K562 treated with DMSO at 1 percent for 12 hours (cell line): ENCODE results near the gene GAS5. TPM values are rescaled to one million over a fixed set of nuclear protein-coding genes. Genes with fewer than 3 reads are reported as not detected.

Experiments
- total RNA-seq: library from RNA; unstranded; fragments of 300-600 nt; gene quantifications from 2 replicates; pipeline ENCODE4 v1.2.3, GENCODE V29; 2022; ENCODE audit not compliant: insufficient read depth

Gene GAS5
- total RNA-seq: 2,253 and 2,734 TPM in 2 replicates

DNA sequence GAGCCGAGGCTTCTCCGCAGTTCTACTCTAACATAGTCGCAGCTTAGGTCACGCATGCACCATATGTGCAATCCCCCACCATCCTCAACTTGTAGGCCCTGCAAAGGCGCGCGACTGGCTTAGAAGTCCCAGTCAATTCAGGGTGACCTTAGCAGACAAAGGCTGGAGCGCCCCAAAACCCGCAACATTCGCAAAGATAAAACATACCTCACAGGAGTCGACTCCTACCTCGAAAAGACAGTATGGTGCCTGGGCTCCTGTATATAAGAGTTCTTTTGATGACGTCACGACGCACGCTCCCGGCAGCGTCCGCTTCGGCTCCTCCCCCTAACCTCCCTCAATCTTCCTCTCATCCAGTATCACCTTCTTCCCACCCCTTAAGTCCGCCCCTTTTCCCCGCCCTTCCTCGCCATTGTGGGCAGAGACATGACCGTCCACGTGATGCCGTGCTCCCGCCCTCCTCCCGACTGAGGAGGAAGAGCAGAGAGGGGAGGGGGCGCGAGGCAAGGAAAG, at the start of gene GAS5:
Gene GAS5, minus strand, starts transcription at position 237 of the 513 bp plus-strand sequence.

DNA sequence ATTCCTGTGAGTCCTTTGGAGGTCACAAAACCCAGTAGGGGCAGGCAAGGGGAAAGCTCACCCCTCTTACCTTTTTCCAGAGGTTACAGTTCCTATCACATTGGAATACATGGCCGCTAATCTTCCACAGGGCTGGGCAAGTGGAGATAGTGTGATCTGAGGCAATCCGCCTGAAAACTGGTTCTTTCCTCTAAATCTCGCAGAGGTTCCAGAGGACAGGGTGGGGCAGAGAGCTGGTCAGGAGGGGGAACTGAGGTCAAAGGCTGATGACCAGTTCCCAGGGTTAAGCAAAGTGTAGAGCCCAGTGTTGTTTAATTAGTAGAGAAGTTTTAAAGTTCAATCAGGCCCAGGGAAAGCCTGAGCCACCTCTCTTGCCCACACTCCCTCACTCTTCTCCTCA, 49.4 kb upstream of the GAS5 start, which contains the start of gene SERPINC1:
Gene SERPINC1, minus strand, starts transcription at position 179 of the 400 bp plus-strand sequence. Its CDS starts 68 bp downstream, at position 111.

DNA sequence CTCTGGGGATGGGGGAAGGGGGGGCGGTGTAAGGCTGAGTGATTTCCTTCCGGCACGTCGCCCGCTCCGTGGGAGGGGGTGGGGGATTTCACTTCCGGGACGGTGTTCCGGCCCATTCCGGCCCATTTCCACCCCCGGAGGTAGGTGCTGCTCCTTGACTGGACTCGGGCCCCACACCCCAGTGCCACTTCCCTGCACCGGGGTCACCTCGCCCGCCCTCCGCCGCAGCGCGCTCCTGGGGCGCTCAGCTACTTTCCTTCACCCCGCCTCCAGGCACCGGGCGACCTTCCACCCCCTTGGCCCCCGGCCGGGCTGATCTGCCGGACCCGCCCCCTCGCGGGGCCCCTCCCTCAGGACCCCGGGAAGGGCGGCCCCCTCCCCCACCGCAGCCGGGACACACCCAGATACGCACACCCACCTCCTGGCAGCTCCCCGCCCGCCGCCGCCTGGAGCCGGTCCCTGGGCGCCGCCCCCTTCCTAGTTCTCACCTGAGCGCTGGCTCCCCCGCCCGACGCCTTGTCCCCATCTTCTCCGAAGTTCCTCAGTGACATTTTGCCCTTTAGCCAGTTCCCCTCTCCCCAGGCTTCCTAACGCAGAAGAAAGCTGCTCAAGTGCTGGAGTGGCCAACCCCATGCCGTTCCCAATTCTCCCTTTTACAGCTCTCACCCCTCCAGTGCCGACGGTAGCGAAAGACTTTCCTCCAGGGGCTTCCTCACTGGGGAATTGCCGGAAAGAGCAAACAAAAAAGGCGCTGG, 654 bp upstream of the GAS5 start, which contains the start of gene ZBTB37:
Gene ZBTB37, plus strand, starts transcription at position 115 of the 755 bp plus-strand sequence. CDS start 1,846 bp downstream, outside the sequence.

DNA sequence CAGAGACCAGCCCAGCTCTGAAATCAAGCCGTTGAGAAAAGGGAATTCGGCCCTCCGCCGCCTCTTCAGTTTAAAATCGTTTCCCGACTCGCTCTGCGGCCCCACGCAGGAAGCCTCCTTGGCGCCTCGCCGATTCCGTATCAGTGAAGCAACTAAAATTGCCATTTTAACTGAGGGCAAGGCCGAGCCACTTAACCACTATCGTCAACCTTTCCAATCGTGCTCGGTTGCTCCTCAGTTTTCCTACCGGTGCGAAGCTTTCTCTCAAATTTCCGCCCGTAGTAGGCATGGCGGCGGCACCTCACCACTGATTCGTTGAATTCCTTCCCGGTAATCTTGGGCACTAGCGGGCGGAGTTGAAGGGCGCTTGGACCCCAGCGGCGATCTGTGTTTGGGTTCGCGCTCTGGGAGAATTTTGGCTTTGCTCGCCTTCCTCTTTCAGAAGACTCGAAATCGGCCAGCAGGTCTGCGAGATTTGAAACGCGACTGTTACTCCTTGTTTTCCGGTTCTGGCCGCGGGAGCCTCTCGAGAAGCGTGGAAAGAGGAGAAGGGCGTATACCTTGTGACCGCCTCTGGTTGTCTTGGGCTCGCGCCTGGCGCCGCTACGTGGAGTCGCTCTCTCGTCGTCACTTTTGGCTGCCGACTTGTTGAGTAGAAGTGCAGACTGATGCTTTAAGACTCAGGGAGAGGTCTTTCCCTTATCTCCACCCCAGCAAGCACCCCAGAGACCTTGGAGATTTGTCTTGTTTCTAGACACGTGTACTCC, 43.3 kb downstream of the GAS5 start, which contains the start of the genes CENPL and DARS2:
Gene CENPL, minus strand, starts transcription at position 569 of the 767 bp plus-strand sequence. CDS start 13,584 bp downstream, outside the sequence.
Gene DARS2, plus strand, starts transcription at position 359 of the 767 bp plus-strand sequence. CDS start 557 bp downstream, outside the sequence.

Other genes with a start within 250 kb of the GAS5 start
- not detected in 2 replicates for gene TEX50, start 232.7 kb downstream of the GAS5 start, total RNA-seq
- not detected in 2 replicates for gene ANKRD45, start 198.1 kb downstream of the GAS5 start, total RNA-seq
- 6.2 and 34.7 TPM in 2 replicates for gene KLHL20, start 153.0 kb downstream of the GAS5 start, total RNA-seq
- 12.3 and 33.9 TPM in 2 replicates for gene DARS2, start 43.3 kb downstream of the GAS5 start, total RNA-seq
- gene CENPL, start 43.1 kb downstream of the GAS5 start, total RNA-seq: 10.2 and 22.5 TPM in 2 replicates
- 0.40 and 5.3 TPM in 2 replicates for gene ZBTB37, start 391 bp upstream of the GAS5 start, total RNA-seq
- gene SERPINC1, start 49.3 kb upstream of the GAS5 start, total RNA-seq: 7.3 and 8.0 TPM in 2 replicates
- gene RC3H1, start 154.4 kb upstream of the GAS5 start, total RNA-seq: 1.0 and 6.6 TPM in 2 replicates